GM21390 (cell line): ENCODE results near the gene CDC42EP1.

Source experiments
- ATAC-seq: cut with Tn5 transposase; IDR thresholded peaks from one replicate; pipeline ENCODE4 v1.9.1; 2021; ENCODE audit not compliant: unreplicated experiment

Gene CDC42EP1

GRCh38 chr22:37559521-37559900 lies 769 bp upstream of the CDC42EP1 start:
- no peak for ATAC-seq

- ATAC-seq, result no peak
Observed at GRCh38 chr22:37560608-37561211, 430 bp downstream of the CDC42EP1 start.

GRCh38 chr22:37561212-37562048 lies 1.1 kb downstream of the CDC42EP1 start:
- ATAC-seq, result no peak

- ATAC-seq, result no peak
Observed at GRCh38 chr22:37562049-37562875, 2.0 kb downstream of the CDC42EP1 start.

GRCh38 chr22:37563153-37564081 lies 3.1 kb downstream of the CDC42EP1 start:
- no peak for ATAC-seq

- no peak for ATAC-seq
Observed at GRCh38 chr22:37564111-37564711, 3.9 kb downstream of the CDC42EP1 start.

GRCh38 chr22:37565830-37566229 lies 5.5 kb downstream of the CDC42EP1 start:
- no peak for ATAC-seq

- no peak for ATAC-seq
Observed at GRCh38 chr22:37566329-37566837, 6.1 kb downstream of the CDC42EP1 start.

GRCh38 chr22:37566903-37567798 lies 6.9 kb downstream of the CDC42EP1 start:
- no peak for ATAC-seq

- no peak for ATAC-seq
Observed at GRCh38 chr22:37568012-37568411, 7.7 kb downstream of the CDC42EP1 start.

GRCh38 chr22:37568448-37569008 lies 8.2 kb downstream of the CDC42EP1 start:
- ATAC-seq, result no peak

- ATAC-seq, result no peak
Observed at GRCh38 chr22:37569009-37569920, 9.0 kb downstream of the CDC42EP1 start.

GRCh38 chr22:37569921-37570660 lies 9.8 kb downstream of the CDC42EP1 start:
- no peak for ATAC-seq

GRCh38 chr22:37570661-37570976 lies 10.3 kb downstream of the CDC42EP1 start:
- ATAC-seq, result no peak

GRCh38 chr22:37571258-37571991 lies 11.1 kb downstream of the CDC42EP1 start:
- ATAC-seq, result no peak

GRCh38 chr22:37571992-37572373 lies 11.7 kb downstream of the CDC42EP1 start:
- no peak for ATAC-seq
